ENCODE data around the gene OXCT1.
A peak's percentile ranks its signal among the peaks of the same experiment; 100 is the strongest.

OXCT1 gene

DNA sequence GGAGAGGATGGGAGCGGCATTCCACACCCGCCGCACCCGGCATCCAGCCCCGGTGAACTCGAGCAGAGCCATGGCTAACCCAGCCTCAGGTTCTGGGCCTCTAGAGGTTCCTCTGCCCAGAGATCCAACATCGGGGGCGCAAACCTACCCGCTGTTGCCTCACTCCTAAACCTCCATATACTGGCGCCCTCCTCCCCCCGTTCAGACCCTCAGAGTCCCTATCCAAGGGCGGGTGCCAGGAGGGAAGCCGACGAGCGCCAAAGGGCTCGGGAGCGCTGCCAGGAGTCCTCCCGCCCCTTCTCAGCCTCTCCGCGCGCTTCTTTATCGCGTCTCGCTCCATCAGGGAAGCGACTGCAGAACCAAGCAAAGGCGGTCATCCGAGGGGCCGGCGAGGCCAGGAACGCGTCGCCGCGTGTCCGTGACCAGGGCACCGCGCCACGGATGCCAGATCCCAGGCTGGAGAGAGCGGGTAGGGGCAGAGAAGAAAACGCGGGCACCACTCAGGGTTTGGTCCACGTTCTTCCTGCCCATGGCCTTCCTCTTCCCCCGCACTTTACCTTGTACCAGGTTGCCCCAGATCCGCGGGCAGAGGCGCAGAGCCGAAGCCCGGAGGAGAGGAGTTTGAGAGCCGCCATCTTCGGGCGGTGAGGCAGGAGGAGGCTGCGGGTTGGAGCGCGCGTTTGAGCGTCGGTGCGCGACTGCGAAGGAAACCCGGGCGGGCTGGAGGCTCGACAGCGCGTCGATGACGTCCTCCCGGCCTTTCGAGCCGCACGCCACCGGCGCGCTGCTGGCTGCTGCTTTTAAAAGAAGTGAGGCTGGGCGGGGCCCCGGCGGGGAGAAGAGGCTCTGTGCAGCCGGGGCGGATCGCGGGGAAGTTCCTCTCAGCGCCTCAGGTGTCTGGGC lies at the start of gene OXCT1:
Gene OXCT1, minus strand, starts transcription at position 702 of the 903 bp plus-strand sequence. Its CDS starts 67 bp downstream, at position 635.
- peak; percentile 94 to 95 for DNase-seq

DNA sequence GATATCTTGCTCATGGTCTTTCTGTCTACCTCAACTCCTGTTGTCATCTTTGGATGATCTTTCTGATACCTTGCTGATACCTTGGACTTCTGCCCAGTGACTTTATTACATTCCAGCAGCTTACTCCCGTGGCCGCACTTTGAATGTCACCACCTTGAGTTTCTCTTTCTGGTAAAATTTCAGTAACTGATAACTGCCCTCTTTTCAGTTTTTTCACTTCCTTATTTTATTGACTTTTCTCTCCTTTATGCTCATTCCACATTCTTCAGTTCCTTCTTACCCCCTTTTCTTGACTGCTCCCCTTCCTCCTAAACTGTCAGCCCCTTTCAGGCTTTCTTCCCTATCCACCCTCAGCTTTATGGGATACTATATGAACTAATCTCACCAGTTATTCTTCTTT lies 47.9 kb upstream of the OXCT1 start:
- DNase-seq = no peak

DNA sequence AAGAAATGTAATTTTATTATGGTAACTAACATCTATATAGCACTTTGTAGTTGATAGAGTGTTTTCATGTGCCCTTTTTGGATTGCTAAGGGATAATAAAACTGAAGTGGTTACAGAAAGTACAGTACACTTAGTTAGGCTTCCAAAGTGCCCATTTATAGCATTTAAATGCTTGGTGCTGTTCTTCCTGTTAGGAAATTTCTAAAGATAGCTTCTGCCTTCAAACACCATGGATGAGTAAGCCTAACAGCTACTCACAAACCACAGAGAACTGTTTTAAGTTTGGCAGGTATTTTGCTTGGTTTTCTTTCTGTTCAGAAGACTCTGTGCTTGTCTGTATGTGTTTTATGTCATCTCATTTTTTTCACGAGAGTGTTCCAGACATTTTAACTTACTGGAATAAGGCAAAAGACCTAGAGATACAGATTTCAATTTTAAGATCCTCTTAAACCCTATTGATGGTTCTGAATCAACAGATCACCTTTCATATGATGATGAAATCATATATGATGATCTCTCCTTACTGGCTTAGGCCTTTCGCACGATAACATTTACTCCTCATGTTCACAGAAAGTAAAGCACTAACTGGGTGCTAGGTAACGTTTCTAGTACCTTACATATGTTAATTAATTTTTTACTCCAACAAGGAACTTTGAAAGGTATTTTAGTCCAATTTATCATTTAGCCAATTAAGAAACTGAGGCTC lies 38.3 kb upstream of the OXCT1 start:
- DNase-seq = no peak

DNA sequence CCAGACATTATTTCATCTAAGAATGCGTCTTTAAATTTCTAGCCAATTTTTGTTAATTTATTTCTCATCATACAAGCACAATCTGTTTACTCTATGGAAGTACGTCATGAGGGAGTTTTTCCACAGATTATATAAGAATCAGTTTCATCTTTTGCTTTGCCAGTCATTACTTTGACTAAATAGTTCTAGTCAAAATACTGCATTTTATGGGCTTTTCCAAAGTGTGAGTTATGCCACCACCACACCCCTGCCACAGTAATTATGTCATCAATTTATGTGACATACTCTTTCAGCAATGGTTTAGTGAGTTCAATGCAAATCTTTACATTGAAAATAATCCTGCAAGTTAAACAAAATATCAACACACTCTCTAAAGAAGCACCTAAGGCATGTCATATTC lies 35.9 kb upstream of the OXCT1 start:
- no peak for DNase-seq

DNA sequence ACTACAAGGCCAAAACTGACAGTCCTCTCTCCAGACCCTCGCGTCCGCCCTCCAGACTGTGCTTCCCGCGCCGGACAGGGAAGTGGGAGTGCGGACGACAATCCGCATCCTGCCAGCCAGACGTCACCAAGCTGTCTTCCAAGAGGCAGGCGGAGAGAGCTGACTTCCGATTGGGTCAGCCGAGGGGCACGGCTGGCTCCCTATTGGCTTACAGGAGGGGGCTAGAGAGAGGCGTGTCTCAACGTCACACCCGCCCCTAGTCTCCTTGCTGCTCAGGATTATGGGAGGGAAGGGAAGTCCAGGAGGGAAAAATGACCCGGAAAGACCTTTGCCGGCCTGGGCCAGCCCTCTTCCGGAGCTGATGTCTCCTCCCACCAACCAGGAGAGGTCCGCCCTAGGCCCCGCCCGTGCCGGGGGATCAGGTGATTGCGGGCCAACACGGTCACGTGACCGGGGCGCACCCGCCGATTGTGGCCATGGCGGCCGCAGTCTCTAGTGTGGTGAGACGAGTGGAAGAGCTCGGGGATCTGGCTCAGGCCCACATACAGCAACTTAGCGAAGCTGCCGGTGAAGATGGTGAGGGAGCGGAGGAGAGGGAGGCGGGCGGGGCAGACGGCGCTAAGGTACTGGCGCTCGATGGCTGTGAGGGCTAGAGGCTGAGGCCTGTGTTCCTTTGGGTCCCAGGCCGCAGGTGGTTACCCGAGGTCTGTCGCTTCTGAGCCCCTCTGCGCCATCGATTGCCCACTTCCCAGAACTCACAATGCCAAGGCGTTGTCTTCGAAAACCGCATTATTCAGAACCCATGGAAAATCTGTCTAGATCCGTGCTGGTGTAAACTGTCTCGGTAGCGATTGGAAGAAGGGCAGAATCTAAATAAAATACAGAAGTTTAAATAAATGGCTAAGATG lies 33.9 kb upstream of the OXCT1 start, which contains the start of gene RIMOC1:
Gene RIMOC1, plus strand, starts transcription at position 453 of the 908 bp plus-strand sequence. Its CDS starts 24 bp downstream, at position 477.
- DNase-seq = peak; percentile 98 to 99

DNA sequence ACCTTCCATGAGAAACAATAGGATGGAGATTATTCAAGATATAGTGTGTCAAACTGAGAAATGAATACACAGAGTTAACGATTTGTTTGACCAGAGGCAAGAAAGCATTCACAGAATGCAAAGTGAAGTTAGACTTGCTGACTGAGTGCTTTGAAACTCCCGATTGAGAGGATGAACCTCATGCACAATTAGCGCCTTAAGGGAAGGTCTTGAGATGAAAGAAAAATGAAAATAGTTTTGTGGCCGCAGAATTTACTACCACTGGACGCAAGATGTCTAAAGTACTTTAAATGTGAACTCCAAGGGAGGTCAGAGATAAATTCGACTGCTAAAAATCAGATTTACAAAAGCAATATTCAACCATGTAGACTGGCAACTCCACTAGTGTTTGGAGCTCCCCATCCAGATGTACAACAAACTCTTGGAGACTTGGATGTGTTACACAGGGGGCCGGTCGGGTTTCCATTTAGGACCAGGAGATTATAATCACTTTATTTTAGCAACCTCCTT lies 33.2 kb upstream of the OXCT1 start:
- no peak for DNase-seq

DNA sequence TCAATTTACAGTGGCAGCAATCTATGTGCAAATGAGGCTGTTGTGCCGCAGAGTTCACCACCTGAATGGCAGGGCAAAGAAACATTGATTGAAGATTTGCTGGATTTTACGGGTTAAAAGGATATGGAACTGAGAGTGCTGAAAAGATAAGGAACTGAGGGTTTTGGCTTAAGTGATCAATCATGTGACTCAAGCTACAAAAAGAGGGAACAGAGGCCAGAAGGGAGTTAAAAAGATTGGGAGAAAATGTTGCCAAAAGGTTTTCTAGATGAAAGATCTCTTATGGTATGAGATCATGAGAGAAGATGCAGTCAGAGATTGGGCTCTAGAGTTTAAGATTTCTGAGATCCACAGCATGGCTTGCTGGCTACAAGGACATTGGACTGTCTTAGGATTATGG lies 26.0 kb upstream of the OXCT1 start:
- no peak for DNase-seq

DNA sequence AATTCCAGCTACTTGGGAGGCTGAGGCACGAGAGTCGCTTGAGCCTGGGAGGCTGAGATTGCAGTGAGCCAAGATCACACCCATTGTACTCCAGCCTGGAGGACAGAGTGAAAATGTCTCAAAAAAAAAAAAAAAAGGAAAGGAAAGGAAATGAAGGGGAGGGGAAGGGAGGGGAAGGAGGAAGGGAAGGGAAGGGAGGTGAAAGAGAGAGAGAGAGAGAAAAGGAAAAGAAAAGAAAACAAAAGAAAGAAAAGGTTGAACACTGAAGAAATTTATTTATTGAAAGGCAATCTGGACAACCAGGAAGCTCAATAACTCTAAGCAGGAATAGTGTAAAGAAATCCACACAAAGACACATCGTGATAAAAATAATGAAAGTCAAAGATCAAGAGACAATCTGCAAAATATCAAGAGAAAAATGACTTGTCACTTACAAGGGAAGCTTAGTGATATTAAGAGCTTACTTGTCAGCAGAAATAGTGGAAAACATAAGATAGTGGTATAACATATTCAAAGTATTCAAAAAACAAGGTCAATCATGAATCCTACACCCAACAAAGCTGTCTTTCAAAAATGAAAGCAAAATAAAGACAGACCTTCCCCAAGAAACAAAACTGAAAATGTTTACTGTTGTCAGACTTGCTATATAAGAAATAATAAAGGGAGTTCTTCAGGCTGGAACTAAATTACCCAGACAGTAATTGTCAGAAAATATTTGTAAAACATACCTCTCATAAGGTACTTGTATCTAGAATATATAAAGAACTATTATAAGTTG lies 23.0 kb upstream of the OXCT1 start:
- no peak for DNase-seq

DNA sequence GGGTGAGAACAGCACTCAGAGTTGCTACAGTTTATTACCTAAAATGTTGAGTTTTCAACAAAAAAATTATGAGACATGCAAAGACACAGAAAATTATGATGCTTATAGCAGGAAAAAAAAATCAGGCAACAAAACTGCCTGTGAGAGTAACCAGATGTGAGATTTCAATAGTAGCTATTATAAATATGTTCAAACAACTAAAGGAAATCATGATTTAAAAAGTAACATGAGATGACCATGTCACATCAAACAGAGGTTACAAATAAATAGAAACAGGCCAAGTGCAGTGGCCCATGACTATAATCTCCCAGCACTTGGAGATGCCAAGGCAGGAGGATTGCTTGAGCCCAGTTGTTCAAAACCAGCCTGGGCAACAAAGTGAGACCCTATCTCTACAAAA lies 21.8 kb upstream of the OXCT1 start:
- DNase-seq = no peak

DNA sequence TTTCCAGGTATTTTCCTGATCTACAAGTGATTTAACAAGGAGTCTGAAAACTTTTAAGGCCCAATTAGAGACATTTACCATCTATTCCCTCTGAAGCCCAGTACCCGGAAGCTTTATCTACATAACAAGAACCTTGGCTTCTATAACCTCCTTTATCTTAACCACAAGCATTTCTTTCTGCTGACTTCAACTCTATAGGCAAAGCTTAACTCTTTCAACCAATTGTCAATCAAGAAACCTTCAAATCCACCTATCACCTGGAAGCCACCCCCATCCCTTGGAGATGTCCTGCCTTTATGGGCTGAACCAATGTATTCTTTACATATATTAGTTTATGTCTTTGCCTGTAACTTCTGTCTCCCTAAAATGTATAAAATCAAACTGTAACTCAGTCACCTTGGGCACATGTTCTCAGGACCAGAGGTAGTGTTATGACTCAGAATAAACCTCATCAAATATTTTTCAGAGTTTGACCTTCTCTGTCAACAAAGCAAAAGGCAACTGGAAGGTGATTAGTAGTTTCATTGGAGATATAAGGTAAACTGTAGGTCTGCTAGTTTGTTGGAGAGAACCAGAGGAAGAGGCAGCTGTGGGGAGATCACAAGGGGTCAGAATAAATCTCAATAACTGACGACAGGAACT lies 21.0 kb upstream of the OXCT1 start:
- no peak for DNase-seq

DNA sequence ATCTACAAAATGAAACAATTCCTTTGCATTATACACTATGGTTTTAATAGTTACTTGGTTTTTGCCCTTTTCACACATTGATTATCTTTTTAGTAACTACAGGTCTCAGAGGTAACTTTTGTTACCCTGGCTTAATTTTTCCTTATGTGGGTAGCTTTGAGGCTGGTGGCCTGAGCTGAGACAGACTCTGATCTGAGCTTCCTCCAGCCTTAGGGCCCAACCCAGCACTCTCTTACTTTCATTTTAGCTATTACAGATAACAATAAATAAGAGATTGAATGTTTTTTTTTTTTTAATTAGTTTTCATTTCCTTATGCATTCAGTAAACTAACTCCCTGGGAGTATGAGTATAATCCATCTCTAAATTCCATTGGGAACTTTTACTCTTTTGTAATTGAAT lies 15.1 kb upstream of the OXCT1 start:
- DNase-seq = no peak

DNA sequence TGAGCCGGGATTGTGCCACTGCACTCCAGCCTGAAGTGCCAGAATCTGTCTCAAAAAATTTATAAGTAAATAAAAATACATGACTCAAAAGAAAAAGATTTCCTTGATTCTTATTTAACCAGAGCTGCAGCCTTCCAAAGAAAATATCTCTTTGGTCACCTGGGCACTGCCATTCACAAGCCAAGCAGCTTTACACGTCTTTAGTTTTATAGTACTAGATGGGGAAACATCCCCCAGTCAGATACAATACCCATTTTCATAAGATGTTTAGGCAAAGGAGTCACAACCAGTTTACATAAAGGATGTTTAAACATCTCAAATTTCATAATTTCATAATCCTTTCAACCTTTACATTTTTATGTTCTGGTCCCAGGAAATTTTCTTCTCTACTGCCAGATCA lies 13.7 kb upstream of the OXCT1 start:
- DNase-seq = no peak

DNA sequence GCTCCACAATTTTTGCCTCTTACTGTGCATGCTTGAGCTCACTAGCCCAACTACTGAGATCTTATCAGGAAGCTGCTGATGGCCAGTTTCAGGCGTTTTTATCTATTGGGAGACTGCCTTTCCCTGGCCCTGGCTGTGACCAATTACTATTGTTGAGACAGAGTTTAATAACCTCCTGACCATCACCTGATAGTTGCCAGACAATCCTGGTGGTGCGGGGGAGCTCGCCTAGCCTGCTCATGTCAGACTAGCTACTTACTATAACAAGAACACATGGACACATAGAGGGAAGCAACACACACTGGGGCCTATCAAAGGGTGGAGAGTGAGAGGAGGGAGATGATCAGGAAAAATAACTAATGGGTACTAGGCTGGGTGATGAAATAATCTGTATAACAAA lies 13.0 kb upstream of the OXCT1 start:
- DNase-seq = no peak

DNA sequence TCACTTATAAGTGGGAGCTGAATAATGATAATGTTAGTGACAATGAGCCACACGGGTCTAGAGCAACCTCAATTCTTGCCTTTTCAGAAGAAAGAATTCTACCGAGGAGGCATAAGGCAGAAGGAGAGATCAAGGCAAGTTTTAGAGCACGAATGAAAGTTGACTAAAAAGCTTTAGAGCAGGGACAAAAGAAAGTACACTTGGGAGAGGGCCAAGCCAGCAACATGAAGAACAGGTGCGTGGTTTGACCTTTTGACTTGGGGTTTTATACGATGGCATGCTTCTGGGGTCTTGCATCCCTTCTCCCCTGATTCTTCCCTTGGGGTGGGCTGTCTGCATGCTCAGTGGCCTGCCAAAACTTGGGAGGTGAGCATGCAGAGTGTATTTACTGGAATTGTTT lies 12.5 kb upstream of the OXCT1 start:
- DNase-seq = no peak

DNA sequence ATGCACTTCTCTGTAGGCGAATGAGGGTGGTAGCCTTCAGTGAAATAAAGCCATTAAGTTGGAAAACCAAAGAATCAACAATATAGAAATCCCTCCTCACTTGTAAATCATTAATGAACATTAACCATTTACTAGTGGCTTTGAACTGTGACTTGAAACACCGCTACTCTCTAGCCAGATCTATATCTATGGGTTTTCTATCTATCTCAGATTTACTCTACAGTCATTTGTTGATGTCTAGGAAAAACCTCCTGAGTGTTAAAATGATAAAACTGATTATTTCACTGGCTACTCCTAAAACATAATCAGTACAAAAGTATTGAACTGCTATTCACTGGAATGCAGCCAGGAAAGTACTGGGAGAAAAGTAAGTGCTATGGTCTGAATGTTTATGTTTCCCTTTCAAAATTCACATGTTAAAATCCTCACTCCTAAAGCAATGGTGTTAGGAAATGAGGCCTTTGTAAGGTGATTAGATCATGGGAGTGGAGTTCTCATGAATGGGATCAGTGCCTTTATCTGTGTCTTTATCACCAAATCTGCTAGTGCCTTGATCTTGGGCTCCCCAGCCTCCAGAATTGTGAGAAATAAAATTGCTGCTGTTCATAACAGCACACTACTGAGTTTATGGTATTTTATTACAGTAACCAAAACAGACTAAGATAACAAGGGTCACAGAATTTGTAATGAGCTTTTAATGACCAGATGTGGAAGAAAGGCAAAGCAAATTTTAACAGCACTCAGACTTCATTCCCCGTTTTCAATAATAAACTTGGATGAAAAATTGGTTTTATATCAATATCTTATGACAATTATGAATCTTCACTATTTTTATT lies 8.6 kb upstream of the OXCT1 start:
- DNase-seq = no peak

DNA sequence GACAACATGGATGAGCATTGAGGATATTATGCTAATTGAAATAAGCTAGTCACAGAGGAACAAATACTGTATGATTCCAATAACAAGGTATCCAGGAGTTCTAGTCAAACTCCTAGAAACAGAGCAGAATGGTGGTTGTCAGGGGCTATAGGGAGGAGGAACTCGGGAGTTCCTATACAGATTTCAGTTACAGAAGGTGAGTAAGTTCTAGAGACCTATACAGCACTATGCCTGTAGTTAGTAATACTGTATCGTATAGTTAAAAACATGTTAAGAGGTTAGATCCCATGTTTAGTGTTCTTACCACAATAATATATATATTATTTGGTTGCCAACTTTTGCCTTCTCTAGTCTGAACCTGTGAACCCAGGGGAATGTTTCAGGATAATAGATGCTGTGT lies 7.9 kb upstream of the OXCT1 start:
- no peak for DNase-seq

DNA sequence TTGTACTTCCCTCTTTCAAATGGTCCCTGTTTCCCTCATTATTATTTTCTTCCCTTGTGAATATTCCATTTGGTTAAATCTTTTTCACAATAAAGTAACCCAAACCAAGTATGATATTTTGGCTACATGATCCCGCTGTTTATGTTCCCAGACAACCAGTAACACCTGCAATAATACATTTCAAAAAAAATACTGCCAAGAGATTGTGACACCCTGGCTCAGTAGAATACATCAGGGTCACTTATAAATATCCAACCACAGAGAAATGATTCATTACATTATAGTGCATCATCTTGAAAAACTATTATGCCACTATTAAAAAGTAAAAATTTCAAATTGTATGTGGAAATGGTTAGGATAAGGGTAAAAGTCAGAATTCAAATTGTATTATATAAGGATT lies 7.2 kb upstream of the OXCT1 start:
- DNase-seq = no peak

DNA sequence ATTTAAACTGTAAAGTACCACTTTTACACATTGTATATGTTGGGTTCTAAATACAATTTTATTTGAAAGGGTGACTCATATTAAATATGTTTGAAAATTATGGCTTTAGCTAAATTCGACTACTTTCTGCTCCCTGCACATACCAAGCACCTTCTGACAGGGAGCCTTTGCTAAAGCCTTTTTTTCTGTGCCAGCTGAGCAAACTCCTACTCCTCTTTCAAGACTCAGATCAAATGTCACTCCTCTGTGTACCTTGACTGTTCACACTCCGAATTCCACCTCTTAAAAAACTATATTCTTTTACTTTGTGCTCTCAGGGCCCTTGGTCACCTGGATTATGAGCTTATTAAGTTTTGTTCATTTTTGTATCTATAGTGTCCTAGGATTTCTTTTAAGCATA lies 6.5 kb upstream of the OXCT1 start:
- no peak for DNase-seq

DNA sequence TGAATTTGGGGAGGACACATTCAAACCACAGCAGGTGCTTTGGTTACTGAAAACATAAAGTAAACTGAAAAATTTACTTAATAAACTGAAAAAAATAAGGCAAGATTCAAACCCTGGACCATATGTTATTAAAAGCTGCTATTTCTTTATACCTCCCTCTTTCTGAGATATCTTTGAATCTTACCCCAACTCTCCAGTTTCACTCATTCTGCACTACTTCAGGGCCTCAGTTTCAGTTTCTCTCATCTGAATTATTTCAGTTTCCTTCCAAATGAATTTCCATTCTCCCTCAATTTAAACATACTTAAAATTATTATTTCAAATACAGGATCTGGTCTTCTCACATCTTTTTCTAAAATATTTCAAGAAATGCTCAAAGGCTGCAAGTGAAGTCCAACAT lies 4.9 kb upstream of the OXCT1 start:
- no peak for DNase-seq

DNA sequence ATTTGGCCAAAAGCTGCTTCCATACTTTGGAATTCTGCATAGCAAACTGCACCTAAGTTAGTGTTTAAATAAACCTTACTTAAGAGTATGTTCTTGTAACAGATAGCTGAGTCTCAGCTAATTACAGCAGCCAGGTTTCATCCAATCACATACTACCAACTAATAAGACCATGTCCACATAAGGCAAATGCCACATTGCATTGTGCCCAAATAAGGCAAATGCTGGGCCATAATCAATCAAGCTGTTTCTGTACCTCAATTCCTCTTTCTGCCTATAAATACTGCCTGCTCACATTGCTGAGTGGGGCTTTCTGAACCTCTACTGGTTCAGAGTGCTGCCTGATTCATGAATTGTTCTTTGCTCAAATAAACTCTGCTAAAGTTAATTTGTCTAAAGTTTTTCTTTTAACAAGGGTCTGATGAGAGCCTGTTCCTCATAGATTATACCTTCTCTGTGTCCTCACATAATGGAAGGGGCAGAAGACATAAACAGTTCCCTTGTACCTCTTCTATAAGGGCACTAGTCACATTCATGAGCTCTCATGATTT lies 4.4 kb upstream of the OXCT1 start:
- no peak for DNase-seq
